Right lobe of liver (tissue), 6 donors: ENCODE results near the gene HELZ. TPM values are rescaled to one million over a fixed set of nuclear protein-coding genes. Genes with fewer than 3 reads are reported as not detected.

Experiments
- ATAC-seq, 4 donors: fragments of 200-7000 bp; cut with Tn5 transposase; one replicate each; pipeline ENCODE4 v1.9.1; 2020; ENCODE audit warnings: mild to moderate bottlenecking in 4 of 4, moderate library complexity in 4 of 4
- DNase-seq, 3 donors: peaks; one replicate each; pipeline ENCODE4 v3.0.0-alpha.2; 2020
- H3K27ac ChIP-seq, 3 donors: fragments of 200-600 bp; one replicate each; pipeline ENCODE4 v1.8.0; 2022
- H3K27me3 ChIP-seq, 2 donors: fragments of 200-600 bp; one replicate each; pipeline ENCODE4 v1.8.0; 2022
- H3K36me3 ChIP-seq, 4 donors: fragments of 200-600 bp; sonication (generic) in 1 of 4; one replicate each; pipeline versions ENCODE4 v1.5.1 to v1.8.0; 2017 to 2022; ENCODE audit warnings: control low read depth in 1 of 4
- H3K4me1 ChIP-seq, 4 donors: fragments of 200-600 bp; sonication (generic) in 1 of 4; one replicate each; pipeline versions ENCODE4 v1.5.1 to v1.8.0; 2017 to 2022; ENCODE audit warnings: control low read depth in 1 of 4
- H3K4me3 ChIP-seq, 3 donors: fragments of 200-600 bp; one replicate each; pipeline ENCODE4 v1.8.0; 2022
- H3K9me3 ChIP-seq, 4 donors: fragments of 200-600 bp; sonication (generic) in 1 of 4; one replicate each; pipeline versions ENCODE4 v1.5.1 to v1.8.0; 2017 to 2022; ENCODE audit warnings: control low read depth in 1 of 4
- POLR2A ChIP-seq: fragments of 450-650 bp; IDR thresholded peaks from one replicate; pipeline ENCODE4 v1.6.1; 2017; ENCODE audit warnings: antibody characterized with exemption, mild to moderate bottlenecking
- WGBS: methylation state at CpG from one replicate; pipeline ENCODE4 v1.1.6; 2018; ENCODE audit warnings: low coverage, low lambda C conversion rate; ENCODE audit not compliant: insufficient coverage; ENCODE audit errors: missing lambda C conversion rate; 5-methylcytosine and 5-hydroxymethylcytosine counted together
- intact Hi-C, 2 donors: fragments of 100-400 bp; cut with DNase I; formaldehyde crosslinking; loops; one replicate each; pipeline versions ENCODE4 v1.11.2 to v1.14.1; 2022
- total RNA-seq, 6 experiments: library from RNA; depleted of rRNA in 2 of 6; stranded (reverse); fragments of >200 nt in 2 of 6; fragmentation: NEBNext Ultra II Directional in 3 of 6; extraction: Animal tissue kit (Norgen Biotek cat#: 25700) in 3 of 6; gene quantifications; one replicate each; pipeline versions ENCODE4 v1.1.0 to v1.2.4, GENCODE V29; 2016 to 2023
- TF ChIP-seq, protein P1 (sequence below), 4 donors: fragments of 200-600 bp in 3 of 4; fragments of 450-650 bp in 1 of 4; IDR thresholded peaks; one replicate each; pipeline versions ENCODE4 v1.5.1 to v1.8.0; 2016 to 2022; ENCODE audit warnings: antibody characterized with exemption in 4 of 4, mild to moderate bottlenecking in 2 of 4
- donor health status: DM: no; HTN: yes; CAD: no.
- donor health status: DM: no; HTN: no; CAD: no.
- donor health status: DM: no; HTN: no; CAD: no.
- donor health status: DM: no; HTN: yes; CAD: no.
- donor health status: DM: no; HTN: yes; CAD: no.

Gene HELZ
- total RNA-seq, 6 experiments from 2014 or later, result 24.2 to 33.6 (median 30.9) TPM

DNA sequence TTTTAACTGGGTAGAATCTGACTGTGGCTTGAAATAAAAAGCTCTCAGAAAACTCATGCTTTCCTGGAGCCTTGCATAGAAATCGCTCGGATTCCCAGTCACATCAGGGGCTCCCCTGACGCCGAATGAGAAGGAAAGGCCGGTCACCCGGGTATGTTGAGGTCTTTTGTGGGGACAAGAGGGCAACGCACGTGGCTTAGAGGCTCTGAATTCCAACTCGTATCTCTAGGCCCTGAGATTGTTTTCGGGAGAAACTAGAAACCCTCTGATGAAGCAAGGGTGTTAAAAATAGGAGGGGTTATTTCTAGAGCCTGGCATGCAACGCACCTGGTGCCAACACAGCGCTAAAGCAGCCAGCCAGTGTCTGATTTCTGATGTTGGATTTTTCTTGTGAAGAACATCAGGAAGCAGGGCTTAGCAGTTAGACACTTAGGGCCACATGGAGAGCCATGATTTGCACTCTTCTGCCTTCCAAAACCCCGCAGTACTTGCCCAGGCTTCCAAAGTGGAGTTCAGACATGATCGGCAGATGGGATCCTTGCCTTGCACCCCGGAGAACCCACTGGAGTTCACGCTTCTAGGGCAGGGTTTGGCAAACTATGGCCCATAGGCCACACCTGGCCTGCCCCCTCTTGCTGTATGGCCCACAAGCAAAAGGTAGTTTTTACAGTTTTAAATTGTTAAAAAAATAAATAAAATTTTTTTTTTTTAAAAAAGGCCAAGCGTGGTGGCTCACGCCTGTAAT, 188.1 kb downstream of the HELZ start:
- Histone ChIP-seq H3K27ac (no peak overlapping the region), H3K27me3 (no peaks in the 10 kb centered on the region), H3K4me3 (no peak overlapping the region), H3K36me3 (no peaks in the 10 kb centered on the region), H3K4me1 (no peaks in the 10 kb centered on the region), H3K9me3 (no peaks in the 10 kb centered on the region)
- intact Hi-C loops, result no loop called here
- WGBS, result 92% methylated on average over 14 of the region's 18 CpGs
- no peak for TF ChIP-seq POLR2A
- TF ChIP-seq, protein P1, sequence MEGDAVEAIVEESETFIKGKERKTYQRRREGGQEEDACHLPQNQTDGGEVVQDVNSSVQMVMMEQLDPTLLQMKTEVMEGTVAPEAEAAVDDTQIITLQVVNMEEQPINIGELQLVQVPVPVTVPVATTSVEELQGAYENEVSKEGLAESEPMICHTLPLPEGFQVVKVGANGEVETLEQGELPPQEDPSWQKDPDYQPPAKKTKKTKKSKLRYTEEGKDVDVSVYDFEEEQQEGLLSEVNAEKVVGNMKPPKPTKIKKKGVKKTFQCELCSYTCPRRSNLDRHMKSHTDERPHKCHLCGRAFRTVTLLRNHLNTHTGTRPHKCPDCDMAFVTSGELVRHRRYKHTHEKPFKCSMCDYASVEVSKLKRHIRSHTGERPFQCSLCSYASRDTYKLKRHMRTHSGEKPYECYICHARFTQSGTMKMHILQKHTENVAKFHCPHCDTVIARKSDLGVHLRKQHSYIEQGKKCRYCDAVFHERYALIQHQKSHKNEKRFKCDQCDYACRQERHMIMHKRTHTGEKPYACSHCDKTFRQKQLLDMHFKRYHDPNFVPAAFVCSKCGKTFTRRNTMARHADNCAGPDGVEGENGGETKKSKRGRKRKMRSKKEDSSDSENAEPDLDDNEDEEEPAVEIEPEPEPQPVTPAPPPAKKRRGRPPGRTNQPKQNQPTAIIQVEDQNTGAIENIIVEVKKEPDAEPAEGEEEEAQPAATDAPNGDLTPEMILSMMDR (IDR thresholded peaks at IDR 0.05), result no peak
- ATAC-seq (no peak), DNase-seq (no peak)

DNA sequence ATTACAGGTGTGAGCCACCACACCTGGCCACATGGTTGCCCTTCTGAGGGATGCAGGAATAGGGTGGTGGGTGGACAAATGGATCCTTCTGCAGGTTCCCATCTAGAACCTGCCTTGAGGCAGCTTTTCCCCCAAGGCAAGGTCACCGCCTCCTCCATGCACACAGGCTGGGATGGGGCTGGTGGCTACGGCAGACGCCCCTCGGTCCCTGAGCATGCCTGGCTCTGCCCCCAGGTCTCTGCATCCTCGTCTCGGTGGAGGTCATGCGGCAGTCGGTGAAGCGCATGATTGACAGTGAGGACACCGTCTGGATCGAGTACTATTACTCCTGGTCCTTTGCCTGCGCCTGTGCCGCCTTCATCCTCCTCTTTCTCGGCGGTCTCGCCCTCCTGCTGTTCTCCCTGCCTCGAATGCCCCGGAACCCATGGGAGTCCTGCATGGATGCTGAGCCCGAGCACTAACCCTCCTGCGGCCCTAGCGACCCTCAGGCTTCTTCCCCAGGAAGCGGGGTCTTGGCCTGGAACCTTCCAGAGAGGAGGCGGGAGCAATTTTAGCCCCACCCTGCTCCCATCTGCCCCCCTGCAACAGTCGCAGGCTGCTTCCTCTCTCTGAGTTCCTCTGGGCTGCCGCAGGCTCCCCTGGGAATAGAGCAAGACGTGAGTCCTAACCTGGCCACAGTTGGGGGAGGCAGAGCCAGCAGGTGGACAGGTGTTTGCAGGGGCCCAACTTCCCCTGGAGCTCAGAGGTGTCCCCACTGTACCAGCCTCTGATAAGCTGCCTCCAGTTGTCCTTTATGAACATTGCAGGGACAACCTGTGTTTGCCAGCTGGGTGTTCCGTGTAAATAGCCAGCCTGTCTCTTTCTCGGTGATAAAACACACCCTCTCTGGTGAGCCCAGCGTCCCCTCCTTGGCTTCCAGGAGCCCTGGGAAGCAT, 188.9 kb downstream of the HELZ start:
- Histone ChIP-seq H3K27ac (no peak overlapping the region), H3K4me1 (no peaks in the 10 kb centered on the region), H3K27me3 (no peaks in the 10 kb centered on the region), H3K4me3 (no peak overlapping the region), H3K36me3 (no peaks in the 10 kb centered on the region), H3K9me3 (no peaks in the 10 kb centered on the region)
- no peak for DNase-seq
- intact Hi-C loops, result no loop called here
- ATAC-seq, result no peak
- no peak for TF ChIP-seq POLR2A
- TF ChIP-seq, protein P1 (IDR thresholded peaks at IDR 0.05), result no peak
- 87% methylated on average over 3 of the region's 29 CpGs for whole genome bisulfite sequencing

DNA sequence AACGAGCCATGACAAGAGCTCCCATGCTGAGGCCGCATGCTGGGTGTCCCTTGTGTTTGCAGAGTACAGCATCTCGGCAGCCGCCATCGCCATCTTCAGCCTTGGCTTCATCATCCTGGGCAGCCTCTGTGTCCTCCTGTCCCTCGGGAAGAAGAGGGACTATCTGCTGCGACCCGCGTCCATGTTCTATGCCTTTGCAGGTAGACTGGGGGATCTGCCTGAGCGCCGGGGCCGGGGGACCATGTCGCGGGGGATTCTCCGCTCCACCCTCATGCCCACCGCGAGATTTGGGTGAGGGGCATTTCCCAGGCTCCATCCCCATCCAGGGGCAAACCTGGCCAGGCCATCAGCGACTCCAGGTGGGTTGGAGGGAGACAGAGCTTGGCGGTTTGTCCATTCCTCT, 190.0 kb downstream of the HELZ start:
- intact Hi-C loops, result no loop called here
- no peaks in the 10 kb centered on the region for H3K9me3 ChIP-seq
- H3K4me1 ChIP-seq, result no peaks in the 10 kb centered on the region
- ATAC-seq (no peak), DNase-seq (no peak)
- no peaks in the 10 kb centered on the region for H3K36me3 ChIP-seq
- no peak overlapping the region for H3K4me3 ChIP-seq
- no peaks in the 10 kb centered on the region for H3K27me3 ChIP-seq
- TF ChIP-seq, protein P1 (IDR thresholded peaks at IDR 0.05), result no peak
- no peak for TF ChIP-seq POLR2A
- 80% methylated on average over 2 of the region's 19 CpGs for WGBS
- H3K27ac ChIP-seq, result no peak overlapping the region

DNA sequence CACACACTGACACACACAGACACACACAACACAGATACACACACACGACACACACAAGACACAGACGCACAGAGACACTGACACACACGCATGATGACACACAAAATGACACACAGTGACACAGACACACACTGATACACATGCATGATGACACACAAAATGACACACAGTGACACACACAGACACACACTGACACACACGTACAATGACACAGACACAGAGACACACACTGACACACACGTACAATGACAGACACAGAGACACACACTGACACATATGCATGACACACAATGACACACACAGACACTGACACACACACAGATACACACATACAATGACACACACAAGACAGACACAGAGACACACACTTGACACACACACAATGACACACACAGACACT, 190.4 kb downstream of the HELZ start:
- no peak for TF ChIP-seq POLR2A
- TF ChIP-seq, protein P1 (IDR thresholded peaks at IDR 0.05), result no peak
- no peak for ATAC-seq

More for the DNA sequence above, 190.4 kb downstream of the HELZ start:
- no peak for DNase-seq
- intact Hi-C loops, result no loop called here
- no peaks in the 10 kb centered on the region for H3K36me3 ChIP-seq
- H3K27ac ChIP-seq, result no peak overlapping the region
- WGBS, result no CpG with 5 or more reads among the region's 5 CpGs
- no peaks in the 10 kb centered on the region for H3K9me3 ChIP-seq
- no peaks in the 10 kb centered on the region for H3K4me1 ChIP-seq
- H3K27me3 ChIP-seq, result no peaks in the 10 kb centered on the region
- H3K4me3 ChIP-seq, result no peak overlapping the region
